Astrocyte (in vitro differentiated cells and primary cell): ENCODE data around the gene MXRA7. TPM values are rescaled to one million over a fixed set of nuclear protein-coding genes. Genes with fewer than 3 reads are reported as not detected.
A peak's percentile ranks its signal among the peaks of the same experiment; 100 is the strongest.

Experiments
- DNase-seq: peaks from one replicate; pipeline ENCODE4 v3.0.0-alpha.2; 2010; ENCODE audit warnings: low read depth
- FAIRE-seq: peaks from 2 replicates; lab custom pipeline; 2011; peaks lifted over from hg19 to GRCh38; lab: Jason Lieb, UNC
- H2AFZ ChIP-seq: 2 replicates; pipeline ENCODE4 v1.6.0; 2012; ENCODE audit warnings: low read depth, low read length, inconsistent platforms
- H3K27ac ChIP-seq: 2 replicates; pipeline ENCODE4 v1.5.1; 2011; ENCODE audit warnings: low read depth, low read length, inconsistent platforms
- H3K27me3 ChIP-seq: 2 replicates; pipeline ENCODE4 v1.6.0; 2011; ENCODE audit warnings: low read length, inconsistent platforms; ENCODE audit not compliant: insufficient read depth
- H3K36me3 ChIP-seq: 2 replicates; pipeline ENCODE4 v1.5.1; 2011; ENCODE audit warnings: low read length, inconsistent platforms; ENCODE audit not compliant: insufficient read depth
- H3K4me1 ChIP-seq: 2 replicates; pipeline ENCODE4 v1.5.1; 2011; ENCODE audit warnings: low read length, inconsistent platforms; ENCODE audit not compliant: insufficient read depth
- H3K4me2 ChIP-seq: 2 replicates; pipeline ENCODE4 v1.6.0; 2012; ENCODE audit warnings: low read length, inconsistent platforms
- H3K4me3 ChIP-seq: 2 replicates; pipeline ENCODE4 v1.5.1; 2011; ENCODE audit warnings: low read depth, mild to moderate bottlenecking, low read length, inconsistent platforms; ENCODE audit not compliant: insufficient read depth
- H3K79me2 ChIP-seq: 2 replicates; pipeline ENCODE4 v1.6.0; 2012; ENCODE audit warnings: mild to moderate bottlenecking, low read length, inconsistent platforms; ENCODE audit not compliant: insufficient read depth
- H3K9ac ChIP-seq: 2 replicates; pipeline ENCODE4 v1.6.0; 2012; ENCODE audit warnings: mild to moderate bottlenecking, low read length, inconsistent platforms
- H3K9me3 ChIP-seq: 2 replicates; pipeline ENCODE4 v1.5.1; 2012; ENCODE audit warnings: low read depth, mild to moderate bottlenecking, low read length, inconsistent platforms; ENCODE audit not compliant: insufficient read depth
- H4K20me1 ChIP-seq: 2 replicates; pipeline ENCODE4 v1.6.0; 2012; ENCODE audit warnings: low read length, inconsistent platforms; ENCODE audit not compliant: insufficient read depth
- H3K27ac Mint-ChIP-seq: one replicate; pipeline ENCODE4 v1.8.0; 2021; ENCODE audit warnings: mild to moderate bottlenecking, mixed read lengths; ENCODE audit not compliant: unreplicated experiment
- H3K27me3 Mint-ChIP-seq: one replicate; pipeline ENCODE4 v1.8.0; 2021; ENCODE audit warnings: low read depth, mixed read lengths; ENCODE audit not compliant: unreplicated experiment
- H3K36me3 Mint-ChIP-seq: one replicate; pipeline ENCODE4 v1.8.0; 2021; ENCODE audit warnings: low read depth, mixed read lengths; ENCODE audit not compliant: unreplicated experiment
- H3K4me1 Mint-ChIP-seq: one replicate; pipeline ENCODE4 v1.8.0; 2021; ENCODE audit warnings: low read depth, mixed read lengths; ENCODE audit not compliant: unreplicated experiment
- H3K4me3 Mint-ChIP-seq: one replicate; pipeline ENCODE4 v1.8.0; 2021; ENCODE audit warnings: mild to moderate bottlenecking, moderate library complexity, mixed read lengths; ENCODE audit not compliant: unreplicated experiment
- H3K9me3 Mint-ChIP-seq: one replicate; pipeline ENCODE4 v1.8.0; 2021; ENCODE audit warnings: mild to moderate bottlenecking, mixed read lengths; ENCODE audit not compliant: unreplicated experiment
- EZH2 ChIP-seq: IDR thresholded peaks from 2 replicates; pipeline ENCODE4 v1.6.1; 2012; ENCODE audit warnings: mild to moderate bottlenecking, low read length, inconsistent platforms; ENCODE audit not compliant: insufficient read depth
- total RNA-seq: library from RNA; stranded (reverse); gene quantifications from 2 replicates; pipeline ENCODE4 v1.2.1, GENCODE V29; 2021
- TF ChIP-seq, protein P1 (sequence below): IDR thresholded peaks from 2 replicates; pipeline ENCODE4 v1.5.1; 2011; ENCODE audit warnings: low read depth, mild to moderate bottlenecking, inconsistent platforms, low read length, moderate library complexity; ENCODE audit not compliant: insufficient read depth

The MXRA7 gene
- total RNA-seq, 1 donor from 2014 or later = 177 TPM

DNA sequence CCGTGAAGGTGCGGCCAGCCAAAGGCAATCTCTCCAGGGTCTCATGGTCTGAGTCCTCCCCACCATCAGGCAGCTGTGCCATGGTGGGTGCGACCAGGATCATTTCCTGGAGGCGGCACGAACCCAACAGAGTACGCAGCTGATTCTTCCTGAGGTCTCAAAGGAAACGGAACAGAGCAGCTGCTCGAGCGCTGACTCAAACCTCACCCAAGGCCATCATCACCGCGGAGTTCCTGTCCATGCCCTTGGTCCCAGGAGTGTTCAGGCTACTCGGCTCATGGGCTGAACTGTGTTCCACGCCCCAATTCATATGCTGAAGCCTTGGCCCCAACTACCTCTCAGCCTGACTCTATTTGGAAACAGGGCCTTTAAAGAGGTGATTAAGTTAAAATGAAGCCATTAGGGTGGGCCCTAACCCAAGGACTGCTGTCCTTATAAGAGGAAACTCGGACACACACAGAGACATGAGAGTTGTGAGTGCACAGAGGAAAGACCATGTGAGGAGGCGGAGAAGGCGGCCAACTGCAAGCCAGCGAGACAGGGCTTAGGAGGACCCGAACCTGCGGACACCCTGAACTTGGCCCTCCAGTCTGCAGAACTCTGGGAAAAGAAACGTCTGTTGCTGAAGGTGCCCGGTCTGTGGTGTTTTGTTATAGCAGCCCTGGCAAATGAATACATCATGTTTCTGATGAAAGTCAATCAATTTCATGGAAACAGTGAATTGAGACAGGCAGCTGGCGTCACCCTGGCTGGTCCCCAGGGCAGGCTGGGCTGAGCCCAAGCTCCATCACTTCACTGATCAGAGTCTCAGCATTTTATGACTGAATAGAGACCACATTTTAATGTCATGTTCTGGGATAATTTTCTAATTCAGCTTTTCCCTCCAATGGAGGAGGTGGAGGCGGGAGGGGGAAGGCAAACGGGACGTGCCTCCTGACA, 13.7 kb downstream of the MXRA7 start:
- FAIRE-seq (no peak), DNase-seq (peak; percentile 60)
- Histone ChIP-seq H3K9me3 (no peaks in the 10 kb centered on the region), H3K4me3 (no peak overlapping the region), H4K20me1 (peaks cover 54% of the 10 kb centered on the region), H3K36me3 (no peaks in the 10 kb centered on the region), H3K27me3 (no peaks in the 10 kb centered on the region), H3K9ac (peak overlapping the region; percentile 48), H3K4me2 (peak overlapping the region; percentile 78), H3K27ac (peak overlapping the region; percentile 65), H3K4me1 (peaks cover 48% of the 10 kb centered on the region), H3K79me2 (peaks cover 96% of the 10 kb centered on the region), H2AFZ (no peak overlapping the region)
- H3K27ac Mint-ChIP-seq = peak overlapping the region; percentile 81
- H3K4me3 Mint-ChIP-seq = peak overlapping the region; percentile 37
- peaks cover 4% of the 10 kb centered on the region for H3K36me3 Mint-ChIP-seq
- peaks cover 57% of the 10 kb centered on the region for H3K4me1 Mint-ChIP-seq
- TF ChIP-seq EZH2 = no peak
- TF ChIP-seq, protein P1, sequence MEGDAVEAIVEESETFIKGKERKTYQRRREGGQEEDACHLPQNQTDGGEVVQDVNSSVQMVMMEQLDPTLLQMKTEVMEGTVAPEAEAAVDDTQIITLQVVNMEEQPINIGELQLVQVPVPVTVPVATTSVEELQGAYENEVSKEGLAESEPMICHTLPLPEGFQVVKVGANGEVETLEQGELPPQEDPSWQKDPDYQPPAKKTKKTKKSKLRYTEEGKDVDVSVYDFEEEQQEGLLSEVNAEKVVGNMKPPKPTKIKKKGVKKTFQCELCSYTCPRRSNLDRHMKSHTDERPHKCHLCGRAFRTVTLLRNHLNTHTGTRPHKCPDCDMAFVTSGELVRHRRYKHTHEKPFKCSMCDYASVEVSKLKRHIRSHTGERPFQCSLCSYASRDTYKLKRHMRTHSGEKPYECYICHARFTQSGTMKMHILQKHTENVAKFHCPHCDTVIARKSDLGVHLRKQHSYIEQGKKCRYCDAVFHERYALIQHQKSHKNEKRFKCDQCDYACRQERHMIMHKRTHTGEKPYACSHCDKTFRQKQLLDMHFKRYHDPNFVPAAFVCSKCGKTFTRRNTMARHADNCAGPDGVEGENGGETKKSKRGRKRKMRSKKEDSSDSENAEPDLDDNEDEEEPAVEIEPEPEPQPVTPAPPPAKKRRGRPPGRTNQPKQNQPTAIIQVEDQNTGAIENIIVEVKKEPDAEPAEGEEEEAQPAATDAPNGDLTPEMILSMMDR = no peak
- H3K9me3 Mint-ChIP-seq = no peaks in the 10 kb centered on the region
- H3K27me3 Mint-ChIP-seq = no peaks in the 10 kb centered on the region

DNA sequence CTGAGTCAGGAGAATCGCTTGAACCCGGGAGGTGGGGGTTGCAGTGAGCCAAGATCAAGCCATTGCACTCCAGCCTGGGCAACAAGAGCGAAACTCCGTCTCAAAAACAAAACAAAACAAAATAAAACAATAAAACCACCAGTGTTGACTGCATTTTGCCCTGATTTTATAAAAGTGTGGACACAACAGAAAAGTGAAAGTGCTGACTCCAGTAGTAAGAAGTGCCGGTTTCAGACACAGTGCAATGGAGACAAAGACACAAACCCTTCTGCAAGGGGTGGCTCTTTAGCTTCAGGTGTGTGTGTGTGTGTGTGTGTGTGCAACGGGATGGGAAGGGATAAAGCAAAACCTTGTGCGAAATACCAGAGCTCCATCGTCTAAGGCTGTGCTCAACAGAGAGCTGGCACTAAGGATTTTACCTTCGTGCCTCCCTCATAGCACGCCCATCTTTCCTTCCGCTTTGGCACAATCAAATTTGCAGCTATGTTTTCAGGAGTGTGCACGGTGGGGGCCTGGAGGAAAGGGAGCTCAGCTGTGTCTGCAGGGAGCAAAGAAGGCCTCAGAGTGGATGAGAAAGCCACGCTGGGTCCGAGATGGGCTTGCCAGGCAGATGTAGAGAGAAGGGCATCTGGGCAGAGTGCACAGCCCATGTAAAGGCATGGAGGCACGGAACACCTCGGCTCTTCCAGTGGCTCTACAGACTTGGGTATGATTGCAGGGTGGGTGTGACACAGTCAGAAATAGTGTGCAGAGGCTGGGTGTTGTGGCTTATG, 15.5 kb downstream of the MXRA7 start:
- H3K4me3 Mint-ChIP-seq = no peak overlapping the region
- Histone ChIP-seq H3K36me3 (no peaks in the 10 kb centered on the region), H3K27ac (no peak overlapping the region), H2AFZ (no peak overlapping the region), H3K9ac (no peak overlapping the region), H3K4me1 (peaks cover 32% of the 10 kb centered on the region), H3K4me3 (no peak overlapping the region), H3K4me2 (no peak overlapping the region), H3K9me3 (no peaks in the 10 kb centered on the region), H3K27me3 (no peaks in the 10 kb centered on the region), H4K20me1 (peaks cover 58% of the 10 kb centered on the region), H3K79me2 (peaks cover 96% of the 10 kb centered on the region)
- H3K36me3 Mint-ChIP-seq = peaks cover 7% of the 10 kb centered on the region
- H3K27ac Mint-ChIP-seq = no peak overlapping the region
- FAIRE-seq (no peak), DNase-seq (no peak)
- peaks cover 39% of the 10 kb centered on the region for H3K4me1 Mint-ChIP-seq
- no peaks in the 10 kb centered on the region for H3K27me3 Mint-ChIP-seq
- no peak for TF ChIP-seq EZH2
- TF ChIP-seq, protein P1 = no peak
- H3K9me3 Mint-ChIP-seq = no peaks in the 10 kb centered on the region
